ENCODE measurements around the gene MRPS26.

DNA sequence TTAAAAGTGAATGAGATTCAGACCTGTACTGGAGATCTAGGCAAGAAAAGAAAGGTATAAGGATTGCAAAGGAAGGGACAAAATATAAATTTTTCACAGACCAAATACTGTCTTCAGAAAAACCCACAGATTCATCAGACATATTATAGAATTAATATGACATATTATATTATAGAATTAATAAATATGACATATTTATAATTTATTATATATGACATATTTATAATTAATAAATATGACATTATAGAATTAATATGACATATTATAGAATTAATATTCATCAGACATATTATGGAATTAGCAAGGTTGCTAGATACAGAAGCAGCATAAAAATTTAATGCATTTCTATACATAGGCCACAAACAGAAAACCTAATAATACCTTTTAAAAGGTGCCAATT lies 47.1 kb upstream of the MRPS26 start:
- TF ChIP-seq, protein P1, sequence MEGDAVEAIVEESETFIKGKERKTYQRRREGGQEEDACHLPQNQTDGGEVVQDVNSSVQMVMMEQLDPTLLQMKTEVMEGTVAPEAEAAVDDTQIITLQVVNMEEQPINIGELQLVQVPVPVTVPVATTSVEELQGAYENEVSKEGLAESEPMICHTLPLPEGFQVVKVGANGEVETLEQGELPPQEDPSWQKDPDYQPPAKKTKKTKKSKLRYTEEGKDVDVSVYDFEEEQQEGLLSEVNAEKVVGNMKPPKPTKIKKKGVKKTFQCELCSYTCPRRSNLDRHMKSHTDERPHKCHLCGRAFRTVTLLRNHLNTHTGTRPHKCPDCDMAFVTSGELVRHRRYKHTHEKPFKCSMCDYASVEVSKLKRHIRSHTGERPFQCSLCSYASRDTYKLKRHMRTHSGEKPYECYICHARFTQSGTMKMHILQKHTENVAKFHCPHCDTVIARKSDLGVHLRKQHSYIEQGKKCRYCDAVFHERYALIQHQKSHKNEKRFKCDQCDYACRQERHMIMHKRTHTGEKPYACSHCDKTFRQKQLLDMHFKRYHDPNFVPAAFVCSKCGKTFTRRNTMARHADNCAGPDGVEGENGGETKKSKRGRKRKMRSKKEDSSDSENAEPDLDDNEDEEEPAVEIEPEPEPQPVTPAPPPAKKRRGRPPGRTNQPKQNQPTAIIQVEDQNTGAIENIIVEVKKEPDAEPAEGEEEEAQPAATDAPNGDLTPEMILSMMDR (IDR thresholded peaks at IDR 0.05) = no peak
- no peak for TF ChIP-seq EP300 (IDR thresholded peaks at IDR 0.05)

Measured in stomach (tissue), 4 donors.